Naive thymus-derived CD4-positive, alpha-beta T cell (primary cell): ENCODE data around the gene LARGE2. TPM values are rescaled to one million over a fixed set of nuclear protein-coding genes. Genes with fewer than 3 reads are reported as not detected.

Experiments used
- ATAC-seq: fragments of 150-1000 bp; cut with Tn5 transposase; 2 replicates; pipeline ENCODE4 v1.10.0; 2021; ENCODE audit warnings: mild to moderate bottlenecking, moderate library complexity
- CTCF ChIA-PET: fragments of 350-600 bp; sonication (Branson Sonifier 250); formaldehyde crosslinking; loops from one replicate; lab custom pipeline; 2021; ENCODE audit warnings: antibody characterized with exemption; lab: Charles Lee
- POLR2A ChIA-PET: fragments of 350-600 bp; sonication (Branson Sonifier 250); formaldehyde crosslinking; loops from one replicate; lab custom pipeline; 2021; ENCODE audit warnings: antibody characterized with exemption, inconsistent platforms; lab: Charles Lee
- DNase-seq, 9 donors: peaks; one replicate each; pipeline versions ENCODE4 v3.0.0 to v3.0.0-alpha.2; 2020 to 2022; ENCODE audit warnings: mixed read lengths in 1 of 9
- H3K27ac ChIP-seq: one replicate; pipeline ENCODE4 v1.7.0; 2013; ENCODE audit warnings: mild to moderate bottlenecking, low read depth, low read length, moderate library complexity
- H3K27me3 ChIP-seq, 2 donors: one replicate each; pipeline ENCODE4 v1.7.0; 2013; ENCODE audit warnings: low read length in 2 of 2, mild to moderate bottlenecking in 2 of 2, moderate library complexity in 2 of 2; ENCODE audit not compliant: control insufficient read depth in 2 of 2, insufficient read depth in 2 of 2
- H3K36me3 ChIP-seq, 3 experiments: 1 replicate in 2 of 3; 2 replicates in 1 of 3; pipeline ENCODE4 v1.7.0; 2013; ENCODE audit warnings: low read length in 3 of 3, mild to moderate bottlenecking in 3 of 3, moderate library complexity in 1 of 3; ENCODE audit not compliant: insufficient read depth in 3 of 3, control insufficient read depth in 2 of 3
- H3K4me1 ChIP-seq, 2 donors: one replicate each; pipeline ENCODE4 v1.7.0; 2013; ENCODE audit warnings: low read length in 2 of 2, mild to moderate bottlenecking in 2 of 2, moderate library complexity in 1 of 2; ENCODE audit not compliant: control insufficient read depth in 2 of 2, insufficient read depth in 2 of 2
- H3K4me3 ChIP-seq: 2 replicates; pipeline ENCODE4 v1.7.0; 2013; ENCODE audit warnings: mild to moderate bottlenecking, low read length
- H3K9me3 ChIP-seq, 3 experiments: 1 replicate in 2 of 3; 2 replicates in 1 of 3; pipeline ENCODE4 v1.7.0; 2013; ENCODE audit warnings: low read length in 3 of 3; ENCODE audit not compliant: control insufficient read depth in 2 of 3
- H3K27ac Mint-ChIP-seq, 9 donors: one replicate each; pipeline ENCODE4 v1.8.0; 2020 to 2022; ENCODE audit warnings: mixed read lengths in 9 of 9, mild to moderate bottlenecking in 8 of 9, moderate library complexity in 5 of 9, inconsistent platforms in 2 of 9
- H3K27me3 Mint-ChIP-seq, 5 donors: one replicate each; pipeline ENCODE4 v1.8.0; 2021 to 2022; ENCODE audit warnings: mixed read lengths in 5 of 5, mild to moderate bottlenecking in 1 of 5
- H3K36me3 Mint-ChIP-seq, 5 donors: one replicate each; pipeline ENCODE4 v1.8.0; 2020 to 2022; ENCODE audit warnings: mixed read lengths in 5 of 5, mild to moderate bottlenecking in 3 of 5, inconsistent platforms in 1 of 5
- H3K4me1 Mint-ChIP-seq, 7 donors: one replicate each; pipeline ENCODE4 v1.8.0; 2020 to 2022; ENCODE audit warnings: mixed read lengths in 7 of 7, mild to moderate bottlenecking in 3 of 7, inconsistent platforms in 1 of 7
- H3K4me3 Mint-ChIP-seq, 10 donors: one replicate each; pipeline ENCODE4 v1.8.0; 2020 to 2022; ENCODE audit warnings: mild to moderate bottlenecking in 10 of 10, mixed read lengths in 10 of 10, moderate library complexity in 6 of 10, inconsistent platforms in 2 of 10
- H3K9me3 Mint-ChIP-seq, 11 donors: one replicate each; pipeline ENCODE4 v1.8.0; 2020 to 2022; ENCODE audit warnings: mixed read lengths in 11 of 11, mild to moderate bottlenecking in 4 of 11, inconsistent platforms in 1 of 11, moderate library complexity in 1 of 11
- intact Hi-C, 2 donors: fragments of 100-400 bp; cut with micrococcal nuclease; formaldehyde crosslinking; loops; one replicate each; pipeline ENCODE4 v1.15.1; 2023
- polyA plus RNA-seq, 2 donors: library from polyadenylated mRNA; unstranded; fragments of 300-500 nt; fragmentation: Illumina TruSeq; gene quantifications; one replicate each; pipeline ENCODE4 v1.2.3, GENCODE V29; 2021
- total RNA-seq, 6 experiments: library from RNA in 5 of 6; stranded (reverse) in 5 of 6; gene quantifications; 1 replicate in 5 of 6; 2 replicates in 1 of 6; pipeline ENCODE4 v1.2.3 and lab custom pipeline; 2021 to 2026

Gene LARGE2
- total and polyA plus RNA-seq, 7 experiments from 2014 or later = 0.24 to 4.8 (median 1.6) TPM; not detected in 1

DNA sequence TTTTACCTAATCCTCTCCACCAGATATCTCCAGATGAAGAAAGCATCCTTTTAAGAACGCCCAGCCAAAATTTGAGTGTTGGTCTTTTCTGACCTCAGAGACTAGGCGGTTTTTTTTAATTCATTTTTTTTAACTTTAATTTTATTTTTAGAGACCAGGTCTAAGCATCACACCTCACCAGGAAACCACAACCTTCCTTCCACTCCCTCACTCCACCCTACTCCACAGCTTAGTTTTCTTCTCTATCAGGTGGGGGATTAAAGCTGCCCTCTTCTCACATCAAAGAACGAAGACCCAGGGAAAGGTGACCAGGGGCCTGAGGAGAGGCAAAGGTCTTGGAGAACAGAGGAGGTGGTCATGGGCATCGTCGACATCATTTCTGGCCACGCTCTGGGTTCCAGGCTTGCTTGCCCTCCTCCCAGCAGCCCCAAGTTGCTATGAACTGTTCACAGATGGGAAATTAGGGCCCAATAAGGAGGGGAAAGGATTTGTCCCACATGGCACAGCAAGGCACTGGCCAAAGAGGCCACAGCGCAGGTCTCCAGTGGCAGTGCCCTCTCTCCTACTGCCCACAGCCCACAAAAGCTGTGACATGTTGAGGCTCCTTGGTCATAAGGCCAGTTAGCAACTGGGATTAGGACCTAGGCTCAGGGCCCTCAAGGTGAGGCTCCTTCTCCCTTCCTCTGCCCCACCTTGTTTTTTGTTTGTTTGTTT, 3.3 kb upstream of the LARGE2 start:
- DNase-seq (peak in 1 of 9 donors; percentile 7), ATAC-seq (no peak)
- H3K4me3 ChIP-seq = peak overlapping the region; percentile 72
- peaks cover 5 to 19% (median 9%) of the 10 kb centered on the region in 3 experiments for H3K36me3 ChIP-seq
- no peaks in the 10 kb centered on the region for H3K9me3 ChIP-seq
- peak overlapping the region; percentile 87 for H3K27ac ChIP-seq
- Mint-ChIP-seq H3K27ac (peak overlapping the region in 8 of 9 donors; percentile 91 to 100 (median 98)), H3K36me3 (peaks cover 0 to 8% (median 0%) of the 10 kb centered on the region in 5 donors), H3K4me3 (peak overlapping the region; percentile 86 to 98 (median 96)), H3K9me3 (peaks cover 0 to 3% (median 0%) of the 10 kb centered on the region in 11 donors), H3K27me3 (peaks cover 0 to 21% (median 4%) of the 10 kb centered on the region in 5 donors), H3K4me1 (peaks cover 34 to 64% (median 51%) of the 10 kb centered on the region in 7 donors)
- ChIA-PET POLR2A (interaction anchor here (0.9 to 2.7 kb wide), 2 partner anchors 10 to 184 kb away, joined by 3 to 26 read pairs; no protein-coding TSS in a partner anchor), CTCF (interaction anchor here (1.1 to 1.2 kb wide), 2 partner anchors 8 to 72 kb away, joined by 3 read pairs; partner anchors contain the start of gene CRY2)
- H3K4me1 ChIP-seq = peaks cover 24 to 36% of the 10 kb centered on the region in 2 donors
- intact Hi-C loops = loop anchor here (1.0 to 5.0 kb wide), 19 partner anchors 11 to 1633 kb away; partner anchors contain the start of genes ARHGAP1 (in 2 of the 2), ATG13 (in 2 of the 2), CRY2 (in 2 of the 2) and HARBI1 (in 2 of the 2)
- no peaks in the 10 kb centered on the region for H3K27me3 ChIP-seq

DNA sequence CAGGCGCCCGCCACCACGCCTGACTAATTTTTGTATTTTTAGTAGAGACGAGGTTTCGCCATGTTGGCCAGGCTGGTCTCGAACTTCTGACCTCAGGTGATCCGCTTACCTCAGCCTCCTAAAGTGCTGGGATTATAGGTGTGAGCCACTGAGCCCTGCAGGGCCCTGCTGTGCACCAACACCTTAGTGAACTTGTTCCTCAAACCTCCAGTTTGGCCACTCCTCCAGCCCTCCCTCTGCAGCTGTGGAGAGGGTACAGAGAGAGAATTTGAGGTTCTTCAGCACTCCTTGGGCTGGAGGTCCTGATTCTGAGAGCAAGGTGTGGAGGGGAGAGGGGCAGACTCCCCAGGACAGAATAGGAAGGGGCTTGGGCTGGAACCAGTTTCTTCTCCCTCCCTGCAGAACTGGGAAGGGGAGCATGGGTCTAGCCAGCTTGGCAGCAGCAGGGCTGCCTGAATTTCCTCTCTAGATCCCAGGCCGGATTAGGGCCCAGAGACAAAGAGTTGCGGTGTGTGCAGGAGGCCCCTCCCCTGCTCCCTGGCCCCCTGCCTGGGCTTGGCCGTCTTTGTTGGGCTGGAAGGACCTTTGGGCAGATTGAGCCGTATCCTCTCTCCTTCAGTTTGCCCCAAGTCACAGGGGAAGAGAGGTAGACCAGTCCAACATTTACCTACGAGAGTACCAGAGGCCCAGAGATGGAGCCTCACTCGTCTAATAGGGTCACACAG, 2.5 kb upstream of the LARGE2 start:
- peaks cover 38 to 69% (median 55%) of the 10 kb centered on the region in 7 donors for H3K4me1 Mint-ChIP-seq
- H3K27ac ChIP-seq = no peak overlapping the region
- intact Hi-C loops = loop anchor here (2.0 to 5.0 kb wide), 8 partner anchors 201 to 1632 kb away; partner anchors contain the start of genes ATG13 (in 2 of the 2), HARBI1 (in 2 of the 2), ARFGAP2 (in 1 of the 2) and ARHGAP1 (in 1 of the 2)
- peaks cover 0 to 29% (median 4%) of the 10 kb centered on the region in 5 donors for H3K27me3 Mint-ChIP-seq
- CTCF ChIA-PET = no interaction called here
- H3K4me3 ChIP-seq = no peak overlapping the region
- H3K36me3 Mint-ChIP-seq = peaks cover 0 to 7% (median 0%) of the 10 kb centered on the region in 5 donors
- peaks cover 24 to 36% of the 10 kb centered on the region in 2 donors for H3K4me1 ChIP-seq
- H3K9me3 ChIP-seq = no peaks in the 10 kb centered on the region
- POLR2A ChIA-PET = interaction anchor here (0.7 to 2.7 kb wide), 3 partner anchors 10 to 1533 kb away, joined by 3 to 26 read pairs (median 5); no protein-coding TSS in a partner anchor
- H3K4me3 Mint-ChIP-seq = peak overlapping the region in 8 of 10 donors; percentile 55 to 98 (median 94)
- H3K27ac Mint-ChIP-seq = peak overlapping the region in 5 of 9 donors; percentile 18 to 66 (median 41)
- H3K9me3 Mint-ChIP-seq = peaks cover 0 to 3% (median 0%) of the 10 kb centered on the region in 11 donors
- H3K36me3 ChIP-seq = peaks cover 5 to 11% (median 7%) of the 10 kb centered on the region in 3 experiments
- DNase-seq (peak in 1 of 9 donors; percentile 7), ATAC-seq (no peak)
- H3K27me3 ChIP-seq = no peaks in the 10 kb centered on the region

DNA sequence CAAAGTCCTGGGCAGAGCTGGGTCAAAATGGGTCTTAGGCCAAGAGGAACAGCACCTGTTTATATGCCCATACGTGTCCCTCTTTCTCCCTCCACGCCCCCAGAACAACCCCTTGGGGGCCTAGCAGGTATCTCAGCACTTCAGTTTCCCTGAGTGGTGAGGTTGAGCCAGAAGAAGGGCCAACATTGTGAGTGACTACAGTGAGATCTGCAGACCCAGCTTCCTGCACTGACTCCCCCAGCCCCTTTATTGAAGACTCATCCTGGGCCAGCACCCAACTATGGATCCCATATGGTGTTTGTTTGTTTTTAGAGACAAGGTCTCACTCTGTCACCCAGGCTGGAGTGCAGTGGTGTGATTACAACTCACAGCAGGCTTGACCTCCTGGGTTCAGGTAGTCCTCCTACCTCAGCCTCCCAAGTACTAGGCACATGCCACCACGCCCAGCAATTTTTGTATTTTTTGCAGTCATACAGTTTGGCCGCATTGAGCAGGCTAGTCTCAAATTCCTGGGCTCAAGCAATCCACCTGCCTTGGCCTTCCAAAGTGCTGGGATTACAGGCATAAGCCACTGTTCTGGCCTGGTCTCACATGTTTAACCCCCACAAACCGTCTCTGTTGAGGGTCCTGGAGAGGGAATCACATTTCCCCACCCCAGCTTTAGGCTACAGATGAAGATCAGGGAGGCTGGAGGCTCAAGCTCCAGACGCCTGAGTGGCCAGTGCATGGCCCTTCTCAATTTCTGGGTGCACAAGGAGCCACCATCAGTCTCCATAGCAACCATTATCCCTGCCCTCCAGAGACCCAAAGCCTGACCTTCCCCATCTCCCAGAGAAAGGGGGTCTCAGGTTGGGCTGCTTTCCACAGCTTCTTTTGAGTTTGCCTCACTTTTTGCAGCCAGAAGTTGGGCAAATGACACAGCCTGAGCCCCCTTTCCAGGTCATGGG, 1.7 kb upstream of the LARGE2 start:
- H3K27ac ChIP-seq = no peak overlapping the region
- peaks cover 0 to 2% (median under 1%) of the 10 kb centered on the region in 3 experiments for H3K36me3 ChIP-seq
- H3K4me3 Mint-ChIP-seq = peak overlapping the region; percentile 14 to 87 (median 72)
- peaks cover 0 to 3% (median 0%) of the 10 kb centered on the region in 11 donors for H3K9me3 Mint-ChIP-seq
- peaks cover 0 to 7% (median 0%) of the 10 kb centered on the region in 5 donors for H3K36me3 Mint-ChIP-seq
- peaks cover 0 to 29% (median 4%) of the 10 kb centered on the region in 5 donors for H3K27me3 Mint-ChIP-seq
- H3K4me3 ChIP-seq = no peak overlapping the region
- H3K9me3 ChIP-seq = no peaks in the 10 kb centered on the region
- H3K4me1 ChIP-seq = peaks cover 24 to 32% of the 10 kb centered on the region in 2 donors
- DNase-seq = peak in 1 of 9 donors; percentile 7
- intact Hi-C loops = no loop called here
- H3K27ac Mint-ChIP-seq = peak overlapping the region in 6 of 9 donors; percentile 36 to 72 (median 46)
- no peaks in the 10 kb centered on the region for H3K27me3 ChIP-seq
- CTCF ChIA-PET = no interaction called here
- POLR2A ChIA-PET = interaction anchor here (0.7 kb wide), 2 partner anchors 19 to 1533 kb away, joined by 3 to 5 read pairs; no protein-coding TSS in a partner anchor
- ATAC-seq = no peak
- H3K4me1 Mint-ChIP-seq = peaks cover 34 to 61% (median 51%) of the 10 kb centered on the region in 7 donors

DNA sequence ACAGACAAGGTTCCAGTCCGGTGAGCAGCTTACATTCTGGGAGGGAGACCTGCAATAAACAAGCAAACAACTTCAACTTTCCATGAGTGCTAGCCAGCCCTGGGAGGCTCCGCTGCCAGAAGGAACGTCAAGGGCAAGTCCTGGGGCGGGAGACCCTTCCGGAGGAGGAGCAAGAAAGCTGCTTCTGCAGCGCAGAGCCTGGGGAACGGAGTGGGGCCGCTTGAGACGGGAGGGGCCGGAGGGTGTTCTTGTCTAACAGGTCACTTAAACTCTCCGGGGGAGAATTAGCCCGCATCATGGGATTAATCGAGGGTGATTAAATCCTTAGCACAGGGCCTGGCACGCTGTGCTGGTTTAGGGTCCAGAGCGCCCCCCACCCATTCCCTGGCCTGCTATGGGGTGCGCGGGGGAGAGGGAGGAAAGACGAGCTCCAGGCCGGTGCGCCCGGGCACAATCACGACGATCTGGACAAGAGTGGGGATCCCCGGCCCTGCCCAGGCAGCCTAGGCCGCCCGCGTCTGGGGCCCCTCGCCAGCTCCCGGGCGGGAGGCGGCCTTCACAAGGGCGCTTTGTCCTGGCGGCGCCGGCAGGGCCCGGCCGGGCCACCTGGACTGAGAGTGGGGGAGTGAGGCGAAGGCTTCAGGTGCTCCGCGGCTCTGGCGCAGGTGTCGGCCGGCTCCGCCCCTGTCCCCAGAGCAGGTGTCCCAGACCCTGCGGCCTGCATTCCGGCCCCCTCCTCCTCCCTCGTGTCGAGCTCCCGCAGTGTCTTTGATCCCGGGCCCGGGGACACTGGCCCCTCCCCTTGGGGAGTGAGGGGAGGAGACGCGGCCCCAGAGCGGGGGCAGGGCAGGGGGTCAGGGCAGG, 663 bp upstream of the LARGE2 start:
- H3K36me3 ChIP-seq = no peaks in the 10 kb centered on the region
- DNase-seq (peak in 1 of 9 donors; percentile 9), ATAC-seq (no peak)
- H3K4me3 Mint-ChIP-seq = peak overlapping the region; percentile 40 to 87 (median 72)
- CTCF ChIA-PET = no interaction called here
- no peak overlapping the region for H3K4me3 ChIP-seq
- peaks cover 0 to 29% (median 4%) of the 10 kb centered on the region in 5 donors for H3K27me3 Mint-ChIP-seq
- no peak overlapping the region for H3K27ac ChIP-seq
- peaks cover 20 to 22% of the 10 kb centered on the region in 2 donors for H3K4me1 ChIP-seq
- intact Hi-C loops = no loop called here
- POLR2A ChIA-PET = interaction anchor here (0.7 kb wide), 1 partner anchor 20 kb away, joined by 3 read pairs; no protein-coding TSS in a partner anchor
- H3K27me3 ChIP-seq = no peaks in the 10 kb centered on the region
- peaks cover 0 to 3% (median 0%) of the 10 kb centered on the region in 11 donors for H3K9me3 Mint-ChIP-seq
- peaks cover 27 to 51% (median 43%) of the 10 kb centered on the region in 7 donors for H3K4me1 Mint-ChIP-seq
- no peaks in the 10 kb centered on the region for H3K9me3 ChIP-seq
- H3K27ac Mint-ChIP-seq = peak overlapping the region in 4 of 9 donors; percentile 43 to 72 (median 56)
- H3K36me3 Mint-ChIP-seq = peaks cover 0 to 1% (median 0%) of the 10 kb centered on the region in 5 donors
